K562 (cell line): ENCODE measurements around the gene CYP2R1. TPM values are rescaled to one million over a fixed set of nuclear protein-coding genes. Genes with fewer than 3 reads are reported as not detected.

Source experiments
- ATF1 ChIP-seq, 2 experiments: fragments of 450-650 bp in 1 of 2; IDR thresholded peaks; 2 replicates each; pipeline ENCODE4 v1.6.1; 2016; ENCODE audit warnings: missing compliant biosample characterization in 1 of 2, missing genetic modification characterization in 1 of 2
- C11orf30 ChIP-seq: fragments of 450-650 bp; IDR thresholded peaks from 2 replicates; pipeline ENCODE4 v1.6.1; 2016; ENCODE audit warnings: low read depth, mild to moderate bottlenecking
- HDGF ChIP-seq: fragments of 450-650 bp; IDR thresholded peaks from 2 replicates; pipeline ENCODE4 v1.6.1; 2016
- NR4A1 ChIP-seq, 2 experiments: fragments of 250-450 bp in 1 of 2; fragments of 450-650 bp in 1 of 2; sonication (Bioruptor Pico) in 1 of 2; IDR thresholded peaks; 2 replicates each; pipeline versions ENCODE4 v1.4.0 to v1.6.1; 2016 to 2020; ENCODE audit warnings: mild to moderate bottlenecking in 2 of 2, missing compliant biosample characterization in 1 of 2, missing genetic modification characterization in 1 of 2, moderate library complexity in 1 of 2
- NUFIP1 ChIP-seq: fragments of 450-650 bp; IDR thresholded peaks from 2 replicates; pipeline ENCODE4 v1.6.1; 2018; ENCODE audit not compliant: partially characterized antibody
- PPARD ChIP-seq: fragments of 250-450 bp; sonication (Bioruptor Pico); IDR thresholded peaks from 2 replicates; pipeline ENCODE4 v1.8.0; 2022; ENCODE audit warnings: inconsistent platforms, mild to moderate bottlenecking, moderate library complexity
- TEAD1 ChIP-seq, 2 experiments: fragments of 450-650 bp in 1 of 2; sonication (generic) in 1 of 2; formaldehyde crosslinking; IDR thresholded peaks; 2 replicates each; pipeline versions ENCODE4 v1.4.0 to v1.8.0; 2020 to 2022; ENCODE audit warnings: mild to moderate bottlenecking in 2 of 2, missing genetic modification reagents in 1 of 2
- TRIM28 ChIP-seq: fragments of 450-650 bp; IDR thresholded peaks from 2 replicates; pipeline ENCODE4 v1.6.1; 2017
- ZNF253 ChIP-seq: fragments of 250-450 bp; sonication (Bioruptor Pico); conservative IDR thresholded peaks from 2 replicates; pipeline ENCODE4 v1.6.1; 2021; ENCODE audit warnings: mild to moderate bottlenecking
- ZNF324 ChIP-seq: fragments of 250-450 bp; sonication (Bioruptor Pico); IDR thresholded peaks from 2 replicates; pipeline ENCODE4 v1.4.0; 2020; ENCODE audit warnings: mild to moderate bottlenecking
- polyA plus RNA-seq, 8 experiments: library from polyadenylated mRNA; depleted of rRNA in 4 of 8; stranded (reverse) in 5 of 8; unstranded in 3 of 8; fragments of >200 nt; fragmentation: Nextera tagmentation in 2 of 8; fragmentation: Illumina TruSeq in 1 of 8; extraction: Ambion mirVana in 2 of 8; extraction: Trizol in 1 of 8; gene quantifications; 2 replicates each; pipeline versions ENCODE4 v1.2.1 to v1.2.3, GENCODE V29; 2011 to 2014; ENCODE audit warnings: inconsistent platforms in 1 of 8, missing spikeins in 1 of 8
- total RNA-seq, 7 experiments: library from RNA; depleted of rRNA in 6 of 7; stranded (reverse); fragments of >200 nt in 6 of 7; fragmentation: Illumina TruSeq in 2 of 7; extraction: Trizol in 2 of 7; gene quantifications; 2 replicates each; pipeline versions ENCODE4 v1.2.1 to v1.2.3, GENCODE V29; 2011 to 2021; ENCODE audit warnings: low replicate concordance in 1 of 7
- TF ChIP-seq, protein P1 (sequence below): fragments of 200-600 bp; sonication (generic); IDR thresholded peaks from one replicate; pipeline ENCODE4 v1.6.1; 2012; ENCODE audit warnings: mild to moderate bottlenecking, low read depth, low read length, inconsistent platforms
- TF ChIP-seq, protein P2 (sequence below), 2 experiments: fragments of 150-350 bp in 1 of 2; IDR thresholded peaks; 2 replicates each; pipeline ENCODE4 v1.6.1; 2012 to 2016; ENCODE audit warnings: low read depth in 2 of 2, low read length in 2 of 2, mild to moderate bottlenecking in 1 of 2, moderate library complexity in 1 of 2

Gene CYP2R1
- total and polyA plus RNA-seq, 9 of the 15 experiments (the other 6 are each of a cell fraction or from before 2014, with no cell fraction given): 19.4 to 40.5 (median 29.4) TPM

DNA sequence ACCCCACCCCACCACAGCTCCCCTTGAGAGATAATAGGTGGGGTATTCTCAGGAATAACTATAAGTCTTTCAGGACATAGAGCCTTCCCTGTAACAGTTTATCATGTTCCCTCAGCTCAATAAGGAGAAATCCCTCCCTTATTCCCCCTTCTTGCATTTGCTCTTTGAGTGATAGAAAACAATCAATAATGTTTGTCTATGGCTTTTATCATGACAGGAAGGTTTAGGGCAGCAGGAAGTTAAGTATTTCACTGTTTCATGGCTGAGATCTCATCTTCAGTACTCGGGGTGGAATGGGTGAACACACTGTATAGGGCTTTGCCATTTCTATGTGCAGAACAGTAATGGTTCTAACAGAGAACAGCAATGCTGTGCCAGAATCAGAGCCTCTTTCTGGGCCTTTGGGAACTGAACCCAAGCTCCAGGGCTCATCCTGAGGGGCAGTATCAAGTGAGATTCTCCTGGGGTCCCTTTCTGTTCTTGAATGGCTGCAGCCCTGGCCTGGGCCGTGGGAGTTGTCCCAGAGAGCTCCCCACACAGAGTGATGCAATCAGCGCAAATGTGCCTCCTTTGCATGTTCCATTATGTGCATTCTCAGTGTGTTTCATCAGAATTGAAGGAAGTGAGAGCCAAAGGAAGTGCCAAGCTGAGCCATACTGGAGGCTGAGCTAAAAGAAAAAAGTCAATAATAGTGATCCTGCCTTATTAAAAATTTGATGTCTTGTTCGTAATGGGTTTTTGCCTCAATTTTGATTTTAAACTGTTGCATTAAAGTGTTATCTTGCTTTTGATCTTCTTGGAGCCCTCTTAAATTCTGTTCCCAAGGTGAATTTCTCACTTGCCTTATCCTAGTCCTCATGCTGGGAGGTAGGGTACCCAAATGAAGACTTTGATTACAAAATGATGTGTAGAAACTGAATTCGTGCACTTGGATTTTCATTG is 2.9 kb upstream of the CYP2R1 start (continued):
- TF ChIP-seq PPARD (no peak), C11orf30 (peak; percentile 47; the same call in 1 of the 2 replicates), TRIM28 (no peak; the same call in 1 of the 2 replicates), ZNF324 (CRISPR knock-in tag) (no peak), ATF1 (CRISPR knock-in tag; IDR thresholded peaks at IDR 0.05) (no peak), ATF1 (tag; IDR thresholded peaks at IDR 0.05) (no peak; the same call in none of the 2 replicates), NUFIP1 (no peak), TEAD1 (CRISPR knock-in tag; IDR thresholded peaks at IDR 0.05) (peak in 1 of 2 experiments; percentile 86; a peak in 2 of 4 replicates), HDGF (no peak), ZNF253 (CRISPR knock-in tag) (no peak), NR4A1 (CRISPR knock-in tag; IDR thresholded peaks at IDR 0.05) (no peak), NR4A1 (tag; IDR thresholded peaks at IDR 0.05) (0 out of 2 replicates have a peak, but pooled peaks have one; percentile 72)
- TF ChIP-seq, protein P1, sequence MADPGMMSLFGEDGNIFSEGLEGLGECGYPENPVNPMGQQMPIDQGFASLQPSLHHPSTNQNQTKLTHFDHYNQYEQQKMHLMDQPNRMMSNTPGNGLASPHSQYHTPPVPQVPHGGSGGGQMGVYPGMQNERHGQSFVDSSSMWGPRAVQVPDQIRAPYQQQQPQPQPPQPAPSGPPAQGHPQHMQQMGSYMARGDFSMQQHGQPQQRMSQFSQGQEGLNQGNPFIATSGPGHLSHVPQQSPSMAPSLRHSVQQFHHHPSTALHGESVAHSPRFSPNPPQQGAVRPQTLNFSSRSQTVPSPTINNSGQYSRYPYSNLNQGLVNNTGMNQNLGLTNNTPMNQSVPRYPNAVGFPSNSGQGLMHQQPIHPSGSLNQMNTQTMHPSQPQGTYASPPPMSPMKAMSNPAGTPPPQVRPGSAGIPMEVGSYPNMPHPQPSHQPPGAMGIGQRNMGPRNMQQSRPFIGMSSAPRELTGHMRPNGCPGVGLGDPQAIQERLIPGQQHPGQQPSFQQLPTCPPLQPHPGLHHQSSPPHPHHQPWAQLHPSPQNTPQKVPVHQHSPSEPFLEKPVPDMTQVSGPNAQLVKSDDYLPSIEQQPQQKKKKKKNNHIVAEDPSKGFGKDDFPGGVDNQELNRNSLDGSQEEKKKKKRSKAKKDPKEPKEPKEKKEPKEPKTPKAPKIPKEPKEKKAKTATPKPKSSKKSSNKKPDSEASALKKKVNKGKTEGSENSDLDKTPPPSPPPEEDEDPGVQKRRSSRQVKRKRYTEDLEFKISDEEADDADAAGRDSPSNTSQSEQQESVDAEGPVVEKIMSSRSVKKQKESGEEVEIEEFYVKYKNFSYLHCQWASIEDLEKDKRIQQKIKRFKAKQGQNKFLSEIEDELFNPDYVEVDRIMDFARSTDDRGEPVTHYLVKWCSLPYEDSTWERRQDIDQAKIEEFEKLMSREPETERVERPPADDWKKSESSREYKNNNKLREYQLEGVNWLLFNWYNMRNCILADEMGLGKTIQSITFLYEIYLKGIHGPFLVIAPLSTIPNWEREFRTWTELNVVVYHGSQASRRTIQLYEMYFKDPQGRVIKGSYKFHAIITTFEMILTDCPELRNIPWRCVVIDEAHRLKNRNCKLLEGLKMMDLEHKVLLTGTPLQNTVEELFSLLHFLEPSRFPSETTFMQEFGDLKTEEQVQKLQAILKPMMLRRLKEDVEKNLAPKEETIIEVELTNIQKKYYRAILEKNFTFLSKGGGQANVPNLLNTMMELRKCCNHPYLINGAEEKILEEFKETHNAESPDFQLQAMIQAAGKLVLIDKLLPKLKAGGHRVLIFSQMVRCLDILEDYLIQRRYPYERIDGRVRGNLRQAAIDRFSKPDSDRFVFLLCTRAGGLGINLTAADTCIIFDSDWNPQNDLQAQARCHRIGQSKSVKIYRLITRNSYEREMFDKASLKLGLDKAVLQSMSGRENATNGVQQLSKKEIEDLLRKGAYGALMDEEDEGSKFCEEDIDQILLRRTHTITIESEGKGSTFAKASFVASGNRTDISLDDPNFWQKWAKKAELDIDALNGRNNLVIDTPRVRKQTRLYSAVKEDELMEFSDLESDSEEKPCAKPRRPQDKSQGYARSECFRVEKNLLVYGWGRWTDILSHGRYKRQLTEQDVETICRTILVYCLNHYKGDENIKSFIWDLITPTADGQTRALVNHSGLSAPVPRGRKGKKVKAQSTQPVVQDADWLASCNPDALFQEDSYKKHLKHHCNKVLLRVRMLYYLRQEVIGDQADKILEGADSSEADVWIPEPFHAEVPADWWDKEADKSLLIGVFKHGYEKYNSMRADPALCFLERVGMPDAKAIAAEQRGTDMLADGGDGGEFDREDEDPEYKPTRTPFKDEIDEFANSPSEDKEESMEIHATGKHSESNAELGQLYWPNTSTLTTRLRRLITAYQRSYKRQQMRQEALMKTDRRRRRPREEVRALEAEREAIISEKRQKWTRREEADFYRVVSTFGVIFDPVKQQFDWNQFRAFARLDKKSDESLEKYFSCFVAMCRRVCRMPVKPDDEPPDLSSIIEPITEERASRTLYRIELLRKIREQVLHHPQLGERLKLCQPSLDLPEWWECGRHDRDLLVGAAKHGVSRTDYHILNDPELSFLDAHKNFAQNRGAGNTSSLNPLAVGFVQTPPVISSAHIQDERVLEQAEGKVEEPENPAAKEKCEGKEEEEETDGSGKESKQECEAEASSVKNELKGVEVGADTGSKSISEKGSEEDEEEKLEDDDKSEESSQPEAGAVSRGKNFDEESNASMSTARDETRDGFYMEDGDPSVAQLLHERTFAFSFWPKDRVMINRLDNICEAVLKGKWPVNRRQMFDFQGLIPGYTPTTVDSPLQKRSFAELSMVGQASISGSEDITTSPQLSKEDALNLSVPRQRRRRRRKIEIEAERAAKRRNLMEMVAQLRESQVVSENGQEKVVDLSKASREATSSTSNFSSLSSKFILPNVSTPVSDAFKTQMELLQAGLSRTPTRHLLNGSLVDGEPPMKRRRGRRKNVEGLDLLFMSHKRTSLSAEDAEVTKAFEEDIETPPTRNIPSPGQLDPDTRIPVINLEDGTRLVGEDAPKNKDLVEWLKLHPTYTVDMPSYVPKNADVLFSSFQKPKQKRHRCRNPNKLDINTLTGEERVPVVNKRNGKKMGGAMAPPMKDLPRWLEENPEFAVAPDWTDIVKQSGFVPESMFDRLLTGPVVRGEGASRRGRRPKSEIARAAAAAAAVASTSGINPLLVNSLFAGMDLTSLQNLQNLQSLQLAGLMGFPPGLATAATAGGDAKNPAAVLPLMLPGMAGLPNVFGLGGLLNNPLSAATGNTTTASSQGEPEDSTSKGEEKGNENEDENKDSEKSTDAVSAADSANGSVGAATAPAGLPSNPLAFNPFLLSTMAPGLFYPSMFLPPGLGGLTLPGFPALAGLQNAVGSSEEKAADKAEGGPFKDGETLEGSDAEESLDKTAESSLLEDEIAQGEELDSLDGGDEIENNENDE: no peak
- TF ChIP-seq, protein P2, sequence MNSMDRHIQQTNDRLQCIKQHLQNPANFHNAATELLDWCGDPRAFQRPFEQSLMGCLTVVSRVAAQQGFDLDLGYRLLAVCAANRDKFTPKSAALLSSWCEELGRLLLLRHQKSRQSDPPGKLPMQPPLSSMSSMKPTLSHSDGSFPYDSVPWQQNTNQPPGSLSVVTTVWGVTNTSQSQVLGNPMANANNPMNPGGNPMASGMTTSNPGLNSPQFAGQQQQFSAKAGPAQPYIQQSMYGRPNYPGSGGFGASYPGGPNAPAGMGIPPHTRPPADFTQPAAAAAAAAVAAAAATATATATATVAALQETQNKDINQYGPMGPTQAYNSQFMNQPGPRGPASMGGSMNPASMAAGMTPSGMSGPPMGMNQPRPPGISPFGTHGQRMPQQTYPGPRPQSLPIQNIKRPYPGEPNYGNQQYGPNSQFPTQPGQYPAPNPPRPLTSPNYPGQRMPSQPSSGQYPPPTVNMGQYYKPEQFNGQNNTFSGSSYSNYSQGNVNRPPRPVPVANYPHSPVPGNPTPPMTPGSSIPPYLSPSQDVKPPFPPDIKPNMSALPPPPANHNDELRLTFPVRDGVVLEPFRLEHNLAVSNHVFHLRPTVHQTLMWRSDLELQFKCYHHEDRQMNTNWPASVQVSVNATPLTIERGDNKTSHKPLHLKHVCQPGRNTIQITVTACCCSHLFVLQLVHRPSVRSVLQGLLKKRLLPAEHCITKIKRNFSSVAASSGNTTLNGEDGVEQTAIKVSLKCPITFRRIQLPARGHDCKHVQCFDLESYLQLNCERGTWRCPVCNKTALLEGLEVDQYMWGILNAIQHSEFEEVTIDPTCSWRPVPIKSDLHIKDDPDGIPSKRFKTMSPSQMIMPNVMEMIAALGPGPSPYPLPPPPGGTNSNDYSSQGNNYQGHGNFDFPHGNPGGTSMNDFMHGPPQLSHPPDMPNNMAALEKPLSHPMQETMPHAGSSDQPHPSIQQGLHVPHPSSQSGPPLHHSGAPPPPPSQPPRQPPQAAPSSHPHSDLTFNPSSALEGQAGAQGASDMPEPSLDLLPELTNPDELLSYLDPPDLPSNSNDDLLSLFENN (IDR thresholded peaks at IDR 0.05; ENCODE audit: low read depth in 2 of 2, low read length in 2 of 2): no peak
